A673 (cell line): ENCODE data around the gene UBA5. TPM values are rescaled to one million over a fixed set of nuclear protein-coding genes. Genes with fewer than 3 reads are reported as not detected.

Experiments
- BruUV-seq: library from RNA; stranded (reverse); fragments of 400-500 nt; replicated peaks from 2 replicates; lab custom pipeline; 2021; lab: Mats Ljungman, UMichigan
- CTCF ChIA-PET: fragments of 300-600 bp; sonication (Branson Sonifier 250); formaldehyde crosslinking; loops from one replicate; lab custom pipeline; 2022; ENCODE audit warnings: antibody characterized with exemption; lab: Charles Lee
- POLR2A ChIA-PET: fragments of 300-600 bp; sonication (Branson Sonifier 250); formaldehyde crosslinking; loops from one replicate; lab custom pipeline; 2022; ENCODE audit warnings: antibody characterized with exemption; ENCODE audit not compliant: low non-redundant PET; lab: Charles Lee
- DNase-seq: peaks from one replicate; pipeline ENCODE4 v3.0.0-alpha.2; 2015; ENCODE audit warnings: low spot score
- H3K27ac ChIP-seq: fragments of 200-600 bp; sonication (generic); 2 replicates; pipeline ENCODE4 v1.5.1; 2016; ENCODE audit warnings: mixed run types, low read depth, mild to moderate bottlenecking, mixed read lengths, antibody characterized with exemption, low read length; ENCODE audit not compliant: poor library complexity, severe bottlenecking
- H3K27me3 ChIP-seq: fragments of 200-600 bp; sonication (generic); replicated peaks from 2 replicates; pipeline ENCODE4 v1.6.1; 2017; ENCODE audit warnings: mixed run types, low read depth, mild to moderate bottlenecking, mixed read lengths, antibody characterized with exemption, low read length; ENCODE audit not compliant: insufficient read depth, poor library complexity
- H3K36me3 ChIP-seq: fragments of 200-600 bp; sonication (generic); 2 replicates; pipeline ENCODE4 v1.6.1; 2016; ENCODE audit warnings: mixed run types, mild to moderate bottlenecking, mixed read lengths, antibody characterized with exemption, low read length; ENCODE audit not compliant: insufficient read depth, poor library complexity, severe bottlenecking
- H3K4me1 ChIP-seq: fragments of 200-600 bp; sonication (generic); 2 replicates; pipeline ENCODE4 v1.6.1; 2017; ENCODE audit warnings: mixed run types, mild to moderate bottlenecking, mixed read lengths, antibody characterized with exemption, low read length; ENCODE audit not compliant: insufficient read depth, poor library complexity, severe bottlenecking
- H3K4me3 ChIP-seq: fragments of 200-600 bp; sonication (generic); 2 replicates; pipeline ENCODE4 v1.5.1; 2016; ENCODE audit warnings: low read depth, mixed run types, mild to moderate bottlenecking, mixed read lengths, low read length; ENCODE audit not compliant: poor library complexity, severe bottlenecking
- H3K9me3 ChIP-seq: fragments of 200-600 bp; sonication (generic); 2 replicates; pipeline ENCODE4 v1.6.1; 2016; ENCODE audit warnings: mixed run types, low read depth, mild to moderate bottlenecking, mixed read lengths, antibody characterized with exemption, low read length; ENCODE audit not compliant: poor library complexity, severe bottlenecking
- CTCF ChIP-seq: fragments of 300-800, 200-600 bp; sonication (generic); conservative IDR thresholded peaks from 2 replicates; pipeline ENCODE4 v1.5.1; 2017; ENCODE audit warnings: low read depth, mild to moderate bottlenecking, antibody characterized with exemption, low read length, moderate library complexity, mixed read lengths
- EZH2 ChIP-seq: fragments of 200-600 bp; sonication (generic); IDR thresholded peaks from 2 replicates; pipeline ENCODE4 v1.6.1; 2017; ENCODE audit warnings: borderline replicate concordance, low read depth, mild to moderate bottlenecking, mixed read lengths, antibody characterized with exemption, low read length; ENCODE audit not compliant: poor library complexity, severe bottlenecking
- intact Hi-C: fragments of 100-400 bp; cut with micrococcal nuclease; formaldehyde crosslinking; loops from one replicate; pipeline ENCODE4 v1.10.0; 2022; ENCODE audit not compliant: unreplicated experiment
- total RNA-seq: library from RNA; stranded (reverse); gene quantifications from 2 replicates; pipeline ENCODE4 v1.2.3, GENCODE V29; 2021

The UBA5 gene
- total RNA-seq, 1 experiment from 2014 or later = 50.0 TPM

GRCh38 chr3:132659365-132660051 is 621 bp upstream of the UBA5 start, which contains the start of gene ACAD11:
Gene ACAD11, minus strand, starts transcription at chr3:132659809. Its CDS starts 58 bp downstream, at chr3:132659751.
- no peaks in the 10 kb centered on the region for H3K36me3 ChIP-seq
- ChIA-PET CTCF (interaction anchor here (0.9 to 1.8 kb wide), 2 partner anchors 18 to 64 kb away, joined by 3 to 4 read pairs; no protein-coding TSS in a partner anchor), POLR2A (no interaction called here)
- intact Hi-C loops = loop anchor here (5.0 kb wide), 1 partner anchor 63 kb away; the partner anchor contains the start of gene NPHP3
- H3K27me3 ChIP-seq = no peaks in the 10 kb centered on the region
- BruUV-seq = TSS peak; percentile 65
- H3K27ac ChIP-seq = peak within 1 kb of the TSS; percentile 93
- TF ChIP-seq CTCF (peak; percentile 86), EZH2 (no peak)
- no peaks in the 10 kb centered on the region for H3K9me3 ChIP-seq
- peak; percentile 87 for DNase-seq
- peak within 1 kb of the TSS; percentile 87 for H3K4me3 ChIP-seq
- H3K4me1 ChIP-seq = peaks cover 10% of the 10 kb centered on the region

GRCh38 chr3:132660811-132661070 is 612 bp downstream of the UBA5 start:
- peak overlapping the region; percentile 93 for H3K27ac ChIP-seq
- TF ChIP-seq CTCF = no peak
- TF ChIP-seq EZH2 = no peak
- CTCF ChIA-PET = no interaction called here
- H3K36me3 ChIP-seq = no peaks in the 10 kb centered on the region
- DNase-seq = no peak
- H3K4me3 ChIP-seq = peak overlapping the region; percentile 87
- no TSS peak for BruUV-seq
- no peaks in the 10 kb centered on the region for H3K9me3 ChIP-seq
- intact Hi-C loops = loop anchor here (5.0 kb wide), 1 partner anchor 62 kb away; the partner anchor contains the start of gene NPHP3
- H3K27me3 ChIP-seq = no peaks in the 10 kb centered on the region
- peaks cover 10% of the 10 kb centered on the region for H3K4me1 ChIP-seq
- POLR2A ChIA-PET = interaction anchor here (0.6 kb wide), 1 partner anchor 10 kb away, joined by 3 read pairs; no protein-coding TSS in a partner anchor

GRCh38 chr3:132661101-132661500 is 972 bp downstream of the UBA5 start:
- TF ChIP-seq CTCF (no peak), EZH2 (no peak)
- Histone ChIP-seq H3K27ac (peak overlapping the region; percentile 93), H3K36me3 (peaks cover 2% of the 10 kb centered on the region), H3K4me1 (peaks cover 10% of the 10 kb centered on the region), H3K9me3 (no peaks in the 10 kb centered on the region), H3K4me3 (peak overlapping the region; percentile 87), H3K27me3 (no peaks in the 10 kb centered on the region)
- ChIA-PET POLR2A (interaction anchor here (0.6 kb wide), 1 partner anchor 10 kb away, joined by 3 read pairs; no protein-coding TSS in a partner anchor), CTCF (interaction anchor here (0.9 kb wide), 1 partner anchor 125 kb away, joined by 3 read pairs; no protein-coding TSS in a partner anchor)
- DNase-seq = no peak
- intact Hi-C loops = loop anchor here (5.0 kb wide), 1 partner anchor 61 kb away; the partner anchor contains the start of gene NPHP3
- TSS peak; percentile 34 for BruUV-seq
